OCI-LY7 (cell line): ENCODE results near the gene FBXO45. TPM values are rescaled to one million over a fixed set of nuclear protein-coding genes. Genes with fewer than 3 reads are reported as not detected.

ENCODE experiments used
- BruUV-seq: library from RNA; stranded (reverse); fragments of 400-500 nt; replicated peaks from 2 replicates; lab custom pipeline; 2021; lab: Mats Ljungman, UMichigan
- CTCF ChIA-PET: fragments of 300-600 bp; sonication (Branson Sonifier 250); formaldehyde crosslinking; loops from one replicate; lab custom pipeline; 2022; ENCODE audit warnings: antibody characterized with exemption; ENCODE audit not compliant: unreplicated experiment; lab: Charles Lee
- POLR2A ChIA-PET: fragments of 300-600 bp; sonication (Branson Sonifier 250); formaldehyde crosslinking; loops from one replicate; lab custom pipeline; 2022; ENCODE audit warnings: antibody characterized with exemption; lab: Charles Lee
- DNase-seq: peaks from one replicate; pipeline ENCODE4 v3.0.0-alpha.2; 2015; ENCODE audit warnings: low spot score
- H2AFZ ChIP-seq: fragments of 200-600 bp; sonication (generic), shearing (Covaris generic); 2 replicates; pipeline ENCODE4 v1.6.1; 2014; ENCODE audit warnings: mild to moderate bottlenecking, antibody characterized with exemption, low read length, moderate library complexity
- H3K27ac ChIP-seq: fragments of 200-600 bp; sonication (generic); 2 replicates; pipeline ENCODE4 v1.5.1; 2014; ENCODE audit warnings: mixed run types, low read depth, mild to moderate bottlenecking, moderate library complexity, low read length, inconsistent platforms; ENCODE audit not compliant: poor library complexity, severe bottlenecking
- H3K36me3 ChIP-seq: fragments of 200-600 bp; sonication (generic); 2 replicates; pipeline ENCODE4 v1.6.1; 2014; ENCODE audit warnings: mild to moderate bottlenecking, antibody characterized with exemption, low read length, moderate library complexity, mixed read lengths; ENCODE audit not compliant: insufficient read depth
- H3K4me1 ChIP-seq: fragments of 200-600 bp; sonication (generic); 2 replicates; pipeline ENCODE4 v1.5.1; 2014; ENCODE audit warnings: mild to moderate bottlenecking, low read length; ENCODE audit not compliant: insufficient read depth, poor library complexity, severe bottlenecking
- H3K4me2 ChIP-seq: fragments of 200-600 bp; sonication (generic); 2 replicates; pipeline ENCODE4 v1.6.1; 2014; ENCODE audit warnings: mild to moderate bottlenecking, low read length
- H3K4me3 ChIP-seq: fragments of 200-600 bp; sonication (generic); 2 replicates; pipeline ENCODE4 v1.5.1; 2014; ENCODE audit warnings: mild to moderate bottlenecking, low read depth, low read length; ENCODE audit not compliant: poor library complexity, severe bottlenecking
- H3K79me2 ChIP-seq: fragments of 200-600 bp; sonication (generic); 2 replicates; pipeline ENCODE4 v1.6.1; 2016; ENCODE audit warnings: low read depth, mild to moderate bottlenecking, low read length, moderate library complexity, mixed read lengths; ENCODE audit not compliant: insufficient read depth
- H3K9me2 ChIP-seq: fragments of 200-600 bp; sonication (generic); 2 replicates; pipeline ENCODE4 v1.6.1; 2016; ENCODE audit warnings: mild to moderate bottlenecking, low read length, mixed read lengths; ENCODE audit not compliant: insufficient read depth
- H3K9me3 ChIP-seq: fragments of 200-600 bp; sonication (generic); 2 replicates; pipeline ENCODE4 v1.6.1; 2014; ENCODE audit warnings: mild to moderate bottlenecking, mixed run types, low read length, mixed read lengths
- H4K20me1 ChIP-seq: fragments of 200-600 bp; sonication (generic); 2 replicates; pipeline ENCODE4 v1.6.1; 2014; ENCODE audit warnings: mild to moderate bottlenecking, antibody characterized with exemption, low read length, moderate library complexity, mixed read lengths; ENCODE audit not compliant: insufficient read depth
- CTCF ChIP-seq: fragments of 200-600 bp; sonication (generic); conservative IDR thresholded peaks from 2 replicates; pipeline ENCODE4 v1.5.1; 2014; ENCODE audit warnings: mild to moderate bottlenecking, antibody characterized with exemption, low read length, moderate library complexity, mixed read lengths
- EZH2phosphoT487 ChIP-seq: fragments of 200-600 bp; sonication (generic); IDR thresholded peaks from 2 replicates; pipeline ENCODE4 v1.6.1; 2018; ENCODE audit warnings: low read depth, borderline replicate concordance, mild to moderate bottlenecking, mixed run types, antibody characterized with exemption, low read length, moderate library complexity, mixed read lengths
- intact Hi-C: fragments of 100-400 bp; cut with micrococcal nuclease; formaldehyde crosslinking; loops from one replicate; pipeline ENCODE4 v1.10.0; 2022; ENCODE audit not compliant: unreplicated experiment
- total RNA-seq, 2 experiments: library from RNA; depleted of rRNA in 1 of 2; stranded (reverse); fragments of >200 nt in 1 of 2; shearing (Covaris generic) in 1 of 2; gene quantifications; 2 replicates each; pipeline ENCODE4 v1.2.3, GENCODE V29; 2014 to 2022

FBXO45 gene
- total RNA-seq, 2 experiments from 2014 or later: 10.6 to 15.5 TPM

GRCh38 chr3:196632046-196632751, 63.7 kb downstream of the FBXO45 start:
- peak overlapping the region; percentile 76 for H3K4me2 ChIP-seq
- ChIA-PET CTCF (interaction anchor here (0.9 kb wide), 1 partner anchor 23 kb away, joined by 4 read pairs; no protein-coding TSS in a partner anchor), POLR2A (interaction anchor here (0.7 to 1.4 kb wide), 7 partner anchors 9 to 80 kb away, joined by 3 to 9 read pairs (median 3); partner anchors contain the start of genes CEP19 and PIGX)
- no peaks in the 10 kb centered on the region for H3K9me3 ChIP-seq
- TSS peak; percentile 89 for BruUV-seq
- H3K27ac ChIP-seq: peak overlapping the region; percentile 70
- no peaks in the 10 kb centered on the region for H3K36me3 ChIP-seq
- no peaks in the 10 kb centered on the region for H4K20me1 ChIP-seq
- TF ChIP-seq EZH2phosphoT487 (no peak), CTCF (peak; percentile 35; the same call in 1 of the 2 replicates)
- H3K4me1 ChIP-seq: peaks cover 34% of the 10 kb centered on the region
- no peaks in the 10 kb centered on the region for H3K9me2 ChIP-seq
- intact Hi-C loops: loop anchor here (1.0 to 10.0 kb wide), 4 partner anchors 11 to 663 kb away; partner anchors contain the start of gene DLG1
- DNase-seq: peak; percentile 90
- H3K79me2 ChIP-seq: no peaks in the 10 kb centered on the region
- peak overlapping the region; percentile 68 for H3K4me3 ChIP-seq
- H2AFZ ChIP-seq: peak overlapping the region; percentile 62; the same call in 1 of the 2 replicates

- peak overlapping the region; percentile 76 for H3K4me2 ChIP-seq
- no peaks in the 10 kb centered on the region for H3K36me3 ChIP-seq
- no peak overlapping the region for H2AFZ ChIP-seq
- intact Hi-C loops: loop anchor here (2.0 to 10.0 kb wide), 2 partner anchors 51 to 661 kb away; partner anchors contain the start of gene DLG1
- H3K27ac ChIP-seq: no peak overlapping the region
- no peak overlapping the region for H3K4me3 ChIP-seq
- peaks cover 34% of the 10 kb centered on the region for H3K4me1 ChIP-seq
- CTCF ChIA-PET: no interaction called here
- DNase-seq: no peak
- H3K9me2 ChIP-seq: no peaks in the 10 kb centered on the region
- H4K20me1 ChIP-seq: no peaks in the 10 kb centered on the region
- TF ChIP-seq EZH2phosphoT487: no peak
- TF ChIP-seq CTCF: no peak
- POLR2A ChIA-PET: no interaction called here
- H3K9me3 ChIP-seq: no peaks in the 10 kb centered on the region
- H3K79me2 ChIP-seq: no peaks in the 10 kb centered on the region
- no TSS peak for BruUV-seq
These were observed 65.2 kb downstream of the FBXO45 start for GRCh38 chr3:196633555-196634151.
